Measurements from ENCODE around the gene GRM4. TPM values are rescaled to one million over a fixed set of nuclear protein-coding genes. Genes with fewer than 3 reads are reported as not detected.

Gene GRM4
- total RNA-seq, 2 experiments from 2014 or later = 0.27 TPM; not detected in 1

DNA sequence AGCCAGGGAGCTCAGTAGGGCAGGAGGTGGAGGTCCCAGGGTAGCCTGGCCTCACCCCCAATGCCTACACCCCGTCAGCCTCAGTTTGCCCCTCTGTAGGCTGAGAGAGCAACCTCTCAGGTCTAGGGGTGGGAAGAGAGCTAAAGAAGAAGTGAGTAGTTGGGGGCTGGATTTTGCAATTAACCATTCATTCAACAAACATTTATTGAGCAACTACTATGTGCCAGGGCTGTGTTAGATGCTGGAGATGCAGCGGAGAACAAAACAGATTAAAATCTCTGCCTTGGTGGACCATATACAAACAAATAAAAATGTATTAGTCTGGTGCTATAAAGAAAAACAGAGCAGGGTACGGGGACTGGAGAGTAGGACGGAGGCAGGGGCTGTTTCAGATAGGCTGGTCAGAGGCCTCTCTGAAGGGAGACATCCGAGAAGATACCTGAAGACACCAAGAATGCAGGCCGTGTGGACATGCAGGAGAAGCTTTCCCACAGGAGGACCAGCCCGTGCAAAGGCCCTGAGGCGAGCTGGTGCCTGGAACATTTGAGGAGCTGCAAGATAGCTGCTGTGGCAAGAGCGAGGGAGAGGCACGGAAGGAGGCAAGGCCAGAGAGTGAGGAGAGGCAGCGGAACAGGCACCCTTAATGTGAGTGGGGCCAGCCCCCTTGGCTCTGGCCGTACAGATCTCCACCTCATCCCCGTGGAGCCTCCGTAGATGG is 60.3 kb downstream of the GRM4 start:
- H3K27ac Mint-ChIP-seq = no peak overlapping the region
- no peaks in the 10 kb centered on the region for H3K27me3 Mint-ChIP-seq (ENCODE audit: low read depth)
- no peak for DNase-seq
- intact Hi-C loops (cut with micrococcal nuclease) = no loop called here
- no peak overlapping the region for H3K4me3 Mint-ChIP-seq
- no peaks in the 10 kb centered on the region for H3K9me3 Mint-ChIP-seq
- H3K4me1 Mint-ChIP-seq (ENCODE audit: low read depth) = no peaks in the 10 kb centered on the region
- CTCF ChIA-PET = interaction anchor here (1.0 kb wide), 1 partner anchor 58 kb away, joined by 4 read pairs; no protein-coding TSS in a partner anchor
- no peaks in the 10 kb centered on the region for H3K36me3 Mint-ChIP-seq (ENCODE audit: low read depth)

DNA sequence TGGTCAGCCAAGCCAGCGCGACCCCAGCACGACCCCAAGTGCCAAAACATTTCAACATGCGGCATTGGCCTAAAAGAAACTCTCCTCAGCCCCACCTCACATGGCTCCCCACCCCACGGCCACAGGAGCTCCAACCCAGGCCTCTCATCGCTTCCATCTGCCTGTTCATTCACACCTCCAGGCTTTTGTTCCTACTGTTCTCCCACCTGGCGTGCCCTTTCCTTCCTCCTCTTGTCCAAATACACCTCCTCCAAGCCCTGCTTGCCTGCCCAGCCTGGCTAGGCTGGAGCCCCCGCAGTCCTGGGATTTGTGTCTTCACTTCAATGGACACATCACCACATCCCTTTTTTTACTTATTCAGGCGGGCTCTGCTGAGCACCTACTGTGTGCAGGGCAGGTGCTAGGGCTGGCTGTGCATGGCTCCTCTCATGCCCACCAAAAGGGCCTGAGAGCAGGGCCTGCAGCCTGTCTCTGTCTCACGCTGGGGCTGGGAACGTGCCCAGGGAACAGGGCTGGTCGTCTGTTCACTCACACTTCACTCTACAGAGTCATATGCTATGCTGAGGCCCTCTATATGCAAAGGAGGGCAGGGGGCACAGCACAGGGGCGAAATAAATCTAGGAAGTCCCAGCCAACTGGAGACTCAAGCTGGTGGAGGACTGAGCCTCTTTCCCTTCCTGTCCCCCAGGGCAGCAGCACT is 61.1 kb downstream of the GRM4 start:
- Mint-ChIP-seq H3K9me3 (no peaks in the 10 kb centered on the region), H3K36me3 (ENCODE audit: low read depth) (no peaks in the 10 kb centered on the region), H3K4me1 (ENCODE audit: low read depth) (no peaks in the 10 kb centered on the region), H3K27me3 (ENCODE audit: low read depth) (no peaks in the 10 kb centered on the region), H3K4me3 (no peak overlapping the region), H3K27ac (no peak overlapping the region)
- CTCF ChIA-PET = no interaction called here
- no peak for DNase-seq
- intact Hi-C loops (cut with micrococcal nuclease) = no loop called here

DNA sequence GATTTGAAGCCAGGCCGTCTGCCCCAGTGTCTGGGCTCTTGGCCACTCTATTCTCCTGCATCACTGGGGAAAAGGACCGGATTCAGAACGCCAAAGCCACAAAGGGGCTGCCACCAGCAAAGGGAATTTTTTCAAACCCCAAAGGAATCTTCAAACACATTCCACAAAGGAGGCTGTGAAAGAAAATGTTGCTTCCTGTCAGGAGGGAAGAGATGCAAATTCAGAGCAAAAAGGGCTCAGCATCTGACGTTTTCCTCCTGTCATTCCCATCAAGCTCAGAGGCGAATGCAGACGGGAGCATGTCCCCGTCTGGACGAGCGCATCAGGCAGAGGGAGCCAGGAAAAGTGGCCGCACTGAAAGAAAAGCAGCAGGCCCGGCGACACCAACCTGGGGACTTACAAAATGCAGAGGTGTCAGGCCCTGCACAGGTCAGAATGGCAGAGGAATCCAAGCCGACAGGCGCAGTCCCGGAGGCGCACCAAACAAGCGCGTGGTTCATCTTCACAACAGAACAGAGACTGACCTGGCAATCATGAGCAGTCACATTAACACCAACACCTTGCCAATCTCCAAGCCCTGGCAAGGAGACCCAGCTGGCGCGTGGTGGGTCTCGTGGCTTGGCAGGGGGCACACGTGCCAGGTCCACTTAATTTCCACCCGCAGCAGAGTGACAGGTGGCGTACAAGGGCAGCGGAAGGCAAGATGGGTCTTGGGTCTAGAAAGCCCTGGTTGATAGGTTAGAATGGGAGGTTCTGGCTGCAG is 62.8 kb downstream of the GRM4 start:
- Mint-ChIP-seq H3K4me3 (no peak overlapping the region), H3K27me3 (ENCODE audit: low read depth) (no peaks in the 10 kb centered on the region), H3K9me3 (no peaks in the 10 kb centered on the region), H3K36me3 (ENCODE audit: low read depth) (no peaks in the 10 kb centered on the region), H3K4me1 (ENCODE audit: low read depth) (no peaks in the 10 kb centered on the region), H3K27ac (no peak overlapping the region)
- CTCF ChIA-PET = no interaction called here
- intact Hi-C loops (cut with micrococcal nuclease) = no loop called here
- DNase-seq = no peak

DNA sequence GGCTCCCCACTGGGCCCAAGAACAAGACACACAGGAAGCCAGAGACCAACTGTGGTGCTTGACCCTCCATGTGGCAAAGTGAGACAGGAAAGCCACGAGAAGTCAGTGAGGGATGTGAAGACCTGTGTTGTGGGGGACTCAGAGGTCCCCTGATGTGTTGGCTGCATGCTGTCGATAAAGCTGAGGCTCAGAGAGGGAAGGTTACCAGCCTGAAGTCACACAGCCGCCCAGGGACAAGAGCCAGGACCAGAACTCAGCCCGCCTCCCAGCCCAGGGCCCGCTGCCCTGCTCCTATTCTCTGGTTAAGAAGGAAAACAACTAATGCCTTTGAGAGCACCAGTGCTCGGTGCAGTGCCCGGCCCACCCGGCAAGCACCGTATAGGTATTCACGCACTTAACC is 63.5 kb downstream of the GRM4 start:
- Mint-ChIP-seq H3K27ac (no peak overlapping the region), H3K27me3 (ENCODE audit: low read depth) (no peaks in the 10 kb centered on the region), H3K36me3 (ENCODE audit: low read depth) (no peaks in the 10 kb centered on the region), H3K9me3 (no peaks in the 10 kb centered on the region), H3K4me3 (no peak overlapping the region), H3K4me1 (ENCODE audit: low read depth) (no peaks in the 10 kb centered on the region)
- no peak for DNase-seq
- CTCF ChIA-PET = interaction anchor here (0.6 kb wide), 1 partner anchor 767 kb away, joined by 3 read pairs; no protein-coding TSS in a partner anchor
- intact Hi-C loops (cut with micrococcal nuclease) = no loop called here

DNA sequence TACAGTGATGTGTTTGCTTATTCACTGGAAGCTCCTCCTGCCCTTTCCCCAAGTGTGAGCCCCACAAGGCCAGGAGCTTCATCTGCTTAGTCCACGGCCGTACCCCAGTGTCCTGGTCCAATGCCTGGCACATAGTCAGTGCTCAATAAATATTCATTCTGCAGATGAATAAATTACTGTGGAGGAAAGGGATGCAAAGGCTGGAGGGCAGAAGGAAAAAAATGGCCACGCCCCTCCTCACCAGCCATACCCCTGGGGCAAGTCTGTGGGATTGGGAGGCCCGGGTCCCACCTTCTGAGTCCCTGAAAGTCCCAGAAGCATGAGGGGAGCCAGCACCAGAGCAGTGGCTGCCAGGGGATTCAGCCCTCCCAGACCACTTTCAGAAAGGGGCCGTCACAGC is 65.5 kb downstream of the GRM4 start:
- intact Hi-C loops (cut with micrococcal nuclease) = no loop called here
- Mint-ChIP-seq H3K4me3 (no peak overlapping the region), H3K27ac (no peak overlapping the region), H3K4me1 (ENCODE audit: low read depth) (no peaks in the 10 kb centered on the region), H3K36me3 (ENCODE audit: low read depth) (no peaks in the 10 kb centered on the region), H3K9me3 (no peaks in the 10 kb centered on the region), H3K27me3 (ENCODE audit: low read depth) (no peaks in the 10 kb centered on the region)
- no peak for DNase-seq
- CTCF ChIA-PET = no interaction called here

DNA sequence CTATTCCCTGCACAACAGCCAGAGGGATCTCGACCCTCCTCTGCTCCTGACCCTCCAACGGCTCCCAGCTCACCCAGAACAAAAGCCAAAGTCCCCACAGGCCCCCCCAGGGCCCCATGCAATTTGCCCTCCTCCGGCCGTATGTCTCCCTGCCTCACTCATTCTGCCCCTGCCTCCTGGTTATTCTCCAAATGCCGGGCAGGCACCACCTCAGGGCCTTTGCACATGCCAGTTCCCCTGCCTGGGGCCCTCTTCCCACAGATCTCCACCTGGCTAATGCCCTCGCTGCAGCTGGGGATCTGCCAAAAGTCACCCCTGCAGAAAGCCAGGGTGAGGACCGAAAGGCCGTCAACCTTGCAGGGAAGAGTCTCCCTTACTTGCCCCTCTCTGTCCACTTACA is 66.0 kb downstream of the GRM4 start:
- H3K4me3 Mint-ChIP-seq = no peak overlapping the region
- no peak overlapping the region for H3K27ac Mint-ChIP-seq
- CTCF ChIA-PET = no interaction called here
- intact Hi-C loops (cut with micrococcal nuclease) = no loop called here
- H3K27me3 Mint-ChIP-seq (ENCODE audit: low read depth) = no peaks in the 10 kb centered on the region
- no peaks in the 10 kb centered on the region for H3K36me3 Mint-ChIP-seq (ENCODE audit: low read depth)
- DNase-seq = no peak
- H3K4me1 Mint-ChIP-seq (ENCODE audit: low read depth) = no peaks in the 10 kb centered on the region
- H3K9me3 Mint-ChIP-seq = no peaks in the 10 kb centered on the region

DNA sequence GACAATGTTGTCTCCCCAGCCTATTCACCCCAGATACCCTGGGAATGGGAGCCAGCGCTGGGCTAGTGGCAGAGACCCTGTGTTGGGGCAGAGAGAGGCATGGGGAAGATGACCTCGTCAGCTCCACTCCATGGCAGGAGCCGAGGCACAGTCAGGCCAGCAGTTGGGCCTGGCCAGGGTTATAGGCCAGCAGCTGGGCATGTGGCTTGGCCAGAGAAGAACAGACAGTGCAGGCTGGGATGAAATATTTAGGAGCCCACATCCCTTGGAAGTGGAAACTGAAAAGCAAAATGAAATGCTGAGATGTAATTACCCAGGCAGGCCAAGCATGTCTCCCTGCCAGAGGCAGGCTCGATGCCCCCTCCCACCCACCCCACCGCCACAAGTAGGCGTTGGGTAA is 70.0 kb downstream of the GRM4 start:
- Mint-ChIP-seq H3K27ac (no peak overlapping the region), H3K4me1 (ENCODE audit: low read depth) (no peaks in the 10 kb centered on the region), H3K4me3 (no peak overlapping the region), H3K27me3 (ENCODE audit: low read depth) (no peaks in the 10 kb centered on the region), H3K9me3 (no peaks in the 10 kb centered on the region), H3K36me3 (ENCODE audit: low read depth) (no peaks in the 10 kb centered on the region)
- intact Hi-C loops (cut with micrococcal nuclease) = no loop called here
- no peak for DNase-seq
- CTCF ChIA-PET = no interaction called here

DNA sequence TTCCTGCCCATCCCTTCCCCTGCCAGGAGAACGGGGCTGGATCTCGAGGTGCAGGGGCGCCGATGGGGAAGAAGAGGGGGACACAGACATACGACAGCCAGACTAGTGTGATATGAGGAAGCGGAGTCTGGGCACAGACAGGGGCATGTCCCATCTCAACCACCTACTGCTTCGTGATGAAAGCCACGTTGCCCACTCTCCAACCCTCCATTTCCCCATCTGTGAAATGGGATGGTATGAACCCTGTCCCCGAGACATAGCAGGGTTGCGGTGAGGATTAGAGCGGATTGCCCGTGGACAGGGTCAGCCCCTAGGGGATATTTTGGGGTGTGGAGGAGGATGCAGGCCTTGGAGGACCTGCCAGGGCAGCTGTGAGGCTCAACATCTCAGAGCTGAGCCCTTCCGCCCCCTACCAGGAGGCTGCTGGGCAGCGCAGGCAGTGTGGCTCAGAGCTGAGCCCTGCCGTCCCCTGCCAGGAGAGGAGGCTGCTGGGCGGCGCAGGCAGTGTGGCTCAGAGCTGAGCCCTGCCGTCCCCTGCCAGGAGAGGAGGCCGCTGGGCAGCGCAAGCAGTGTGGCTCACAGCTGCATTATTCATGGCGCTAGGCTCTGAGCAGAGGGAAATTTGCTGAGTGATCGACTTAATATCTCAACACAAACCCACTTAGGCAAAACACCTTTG is 71.7 kb downstream of the GRM4 start:
- Mint-ChIP-seq H3K27ac (no peak overlapping the region), H3K36me3 (ENCODE audit: low read depth) (no peaks in the 10 kb centered on the region), H3K4me3 (no peak overlapping the region), H3K9me3 (no peaks in the 10 kb centered on the region), H3K27me3 (ENCODE audit: low read depth) (no peaks in the 10 kb centered on the region), H3K4me1 (ENCODE audit: low read depth) (no peaks in the 10 kb centered on the region)
- CTCF ChIA-PET = no interaction called here
- no peak for DNase-seq
- intact Hi-C loops (cut with micrococcal nuclease) = no loop called here

DNA sequence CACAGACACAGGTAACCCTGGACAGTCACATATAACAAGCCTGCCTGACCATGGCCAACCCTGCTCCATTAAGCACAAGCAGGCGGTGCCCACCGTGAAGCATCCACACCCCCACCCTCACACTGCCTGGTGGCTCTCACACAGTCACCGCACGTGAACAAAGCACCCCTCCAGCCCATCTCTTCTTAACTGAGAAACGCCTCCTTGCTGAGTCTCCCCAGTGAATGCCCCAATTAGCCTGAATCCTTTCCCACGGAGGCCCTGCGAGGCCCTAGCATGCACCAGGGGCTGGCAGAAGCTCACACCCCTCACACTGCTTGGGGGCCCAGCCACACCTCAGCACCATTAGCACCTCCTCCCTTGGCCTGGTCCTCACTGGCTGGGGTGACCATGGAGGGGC is 72.3 kb downstream of the GRM4 start:
- CTCF ChIA-PET = no interaction called here
- Mint-ChIP-seq H3K27me3 (ENCODE audit: low read depth) (no peaks in the 10 kb centered on the region), H3K27ac (no peak overlapping the region), H3K4me3 (no peak overlapping the region), H3K36me3 (ENCODE audit: low read depth) (no peaks in the 10 kb centered on the region), H3K4me1 (ENCODE audit: low read depth) (no peaks in the 10 kb centered on the region), H3K9me3 (no peaks in the 10 kb centered on the region)
- intact Hi-C loops (cut with micrococcal nuclease) = no loop called here
- DNase-seq = no peak

DNA sequence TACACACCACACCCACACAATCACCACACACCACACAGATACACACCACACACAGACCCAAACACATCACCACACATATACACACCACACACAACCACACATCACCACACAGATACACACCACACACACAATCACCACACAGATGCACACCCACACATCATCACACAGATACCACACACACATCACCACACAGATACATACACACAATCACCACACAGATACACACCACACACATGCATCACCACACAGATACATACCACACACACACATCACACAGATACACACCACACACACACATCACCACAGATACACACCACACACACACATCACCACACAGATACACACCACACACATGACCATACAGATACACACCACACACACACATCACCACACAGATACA is 73.2 kb downstream of the GRM4 start:
- H3K27me3 Mint-ChIP-seq (ENCODE audit: low read depth) = no peaks in the 10 kb centered on the region
- no peak overlapping the region for H3K4me3 Mint-ChIP-seq
- no peaks in the 10 kb centered on the region for H3K4me1 Mint-ChIP-seq (ENCODE audit: low read depth)
- CTCF ChIA-PET = no interaction called here
- H3K9me3 Mint-ChIP-seq = no peaks in the 10 kb centered on the region
- no peaks in the 10 kb centered on the region for H3K36me3 Mint-ChIP-seq (ENCODE audit: low read depth)
- DNase-seq = no peak
- H3K27ac Mint-ChIP-seq = no peak overlapping the region
- intact Hi-C loops (cut with micrococcal nuclease) = no loop called here

DNA sequence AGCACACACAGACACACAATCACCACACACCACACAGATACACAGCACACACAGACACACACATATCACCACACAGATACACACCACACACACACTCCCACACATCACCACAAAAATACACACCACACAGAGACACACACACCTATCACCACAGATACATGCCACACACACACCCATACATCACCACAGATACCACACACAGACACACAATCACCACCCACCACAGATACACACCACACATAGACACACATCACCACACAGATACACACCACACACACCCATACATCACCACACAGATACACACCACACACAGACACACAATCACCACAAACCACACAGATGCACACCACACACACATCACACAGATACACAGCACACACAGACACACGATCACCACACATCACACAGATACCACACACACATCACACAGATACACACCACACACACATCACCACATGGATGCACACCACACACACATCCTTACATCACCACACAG is 74.0 kb downstream of the GRM4 start:
- no peaks in the 10 kb centered on the region for H3K4me1 Mint-ChIP-seq (ENCODE audit: low read depth)
- CTCF ChIA-PET = no interaction called here
- no peaks in the 10 kb centered on the region for H3K36me3 Mint-ChIP-seq (ENCODE audit: low read depth)

DNA sequence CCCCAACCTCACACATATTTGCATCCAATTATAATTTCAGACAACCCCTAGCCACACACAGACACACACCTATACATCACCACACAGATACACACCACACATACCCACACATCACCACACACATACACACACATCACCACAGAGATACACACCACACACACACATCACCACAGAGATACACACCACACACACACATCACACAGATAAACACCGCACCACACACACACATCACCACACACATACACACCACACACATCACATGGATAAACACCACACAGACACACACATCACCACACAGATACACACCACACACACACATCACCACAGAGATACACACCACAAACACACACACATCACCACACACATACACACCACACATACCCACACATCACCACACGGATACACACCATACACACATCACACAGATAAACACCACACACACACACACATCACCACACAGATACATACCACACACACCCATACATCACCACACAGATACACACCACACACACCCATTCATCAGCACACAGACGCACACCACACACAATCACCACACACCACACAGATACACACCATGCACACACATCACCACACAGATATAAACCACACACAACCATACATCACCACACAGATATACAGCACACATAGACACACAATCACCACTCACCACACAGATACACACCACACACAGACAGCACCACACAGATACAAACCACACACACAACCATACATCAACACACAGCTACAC is 74.6 kb downstream of the GRM4 start:
- Mint-ChIP-seq H3K9me3 (no peaks in the 10 kb centered on the region), H3K27me3 (ENCODE audit: low read depth) (no peaks in the 10 kb centered on the region), H3K36me3 (ENCODE audit: low read depth) (no peaks in the 10 kb centered on the region), H3K4me1 (ENCODE audit: low read depth) (no peaks in the 10 kb centered on the region), H3K27ac (no peak overlapping the region), H3K4me3 (no peak overlapping the region)
- CTCF ChIA-PET = no interaction called here
- intact Hi-C loops (cut with micrococcal nuclease) = no loop called here
- no peak for DNase-seq

More for the DNA sequence above, 74.0 kb downstream of the GRM4 start:
- Mint-ChIP-seq H3K27ac (no peak overlapping the region), H3K27me3 (ENCODE audit: low read depth) (no peaks in the 10 kb centered on the region), H3K4me3 (no peak overlapping the region), H3K9me3 (no peaks in the 10 kb centered on the region)
- DNase-seq = no peak
- intact Hi-C loops (cut with micrococcal nuclease) = no loop called here
